CD4-positive, alpha-beta T cell treated with Interleukin-6 at 100 ng/mL for 8 hours (primary cell): ENCODE measurements around the gene MEI4.
"Not testable (repeated sequence)": the region's sequence is repeated elsewhere in the genome, so short reads cannot be mapped to it uniquely, and the experiment has no call there.

Experiments
- DNase-seq: peaks from one replicate; pipeline ENCODE4 v3.0.0-alpha.2; 2020; ENCODE audit warnings: mixed read lengths, low spot score

Gene MEI4

GRCh38 chr6:77652739-77653138 lies at the start of gene MEI4:
Gene MEI4 (plus strand): TSS chr6:77653039. CDS start chr6:77690672, 37,633 bp downstream.
- no peak for DNase-seq

- no peak for DNase-seq
Observed at GRCh38 chr6:77604476-77604875, 48.4 kb upstream of the MEI4 start.

- DNase-seq: no peak
Observed at GRCh38 chr6:77607004-77607403, 45.8 kb upstream of the MEI4 start.

GRCh38 chr6:77609106-77609505 lies 43.7 kb upstream of the MEI4 start:
- DNase-seq: no peak

GRCh38 chr6:77619114-77619513 lies 33.7 kb upstream of the MEI4 start:
- DNase-seq: no peak

- no peak for DNase-seq
Observed at GRCh38 chr6:77620278-77620882, 32.5 kb upstream of the MEI4 start.

- no peak for DNase-seq
Observed at GRCh38 chr6:77624515-77624914, 28.3 kb upstream of the MEI4 start.

- DNase-seq: no peak
Observed at GRCh38 chr6:77626426-77626825, 26.4 kb upstream of the MEI4 start.

GRCh38 chr6:77630014-77630413 lies 22.8 kb upstream of the MEI4 start:
- DNase-seq: no peak

- DNase-seq: no peak
Observed at GRCh38 chr6:77633471-77633870, 19.4 kb upstream of the MEI4 start.

- no peak for DNase-seq
Observed at GRCh38 chr6:77633993-77634715, 18.7 kb upstream of the MEI4 start.

GRCh38 chr6:77638129-77638830 lies 14.6 kb upstream of the MEI4 start:
- no peak for DNase-seq

GRCh38 chr6:77644102-77644705 lies 8.6 kb upstream of the MEI4 start:
- no peak for DNase-seq

- no peak for DNase-seq
Observed at GRCh38 chr6:77650098-77650663, 2.7 kb upstream of the MEI4 start.

- DNase-seq: no peak
Observed at GRCh38 chr6:77653816-77654215, 977 bp downstream of the MEI4 start.

- not testable (repeated sequence) for DNase-seq
Observed at GRCh38 chr6:77655035-77655434, 2.2 kb downstream of the MEI4 start.

- DNase-seq: no peak
Observed at GRCh38 chr6:77656999-77657764, 4.3 kb downstream of the MEI4 start.

- DNase-seq: no peak
Observed at GRCh38 chr6:77666340-77666739, 13.5 kb downstream of the MEI4 start.

GRCh38 chr6:77666846-77667245 lies 14.0 kb downstream of the MEI4 start:
- no peak for DNase-seq

- DNase-seq: no peak
Observed at GRCh38 chr6:77669913-77670312, 17.1 kb downstream of the MEI4 start.

GRCh38 chr6:77674211-77674610 lies 21.4 kb downstream of the MEI4 start:
- no peak for DNase-seq

- no peak for DNase-seq
Observed at GRCh38 chr6:77678048-77678447, 25.2 kb downstream of the MEI4 start.
